ENCODE data around the gene ZNF701.
"Not testable (repeated sequence)": the region's sequence is repeated elsewhere in the genome, so short reads cannot be mapped to it uniquely, and the experiment has no call there.

The ZNF701 gene

GRCh38 chr19:52570000-52570861 is at the start of gene ZNF701:
Gene ZNF701 (plus strand): TSS chr19:52570287. CDS start chr19:52574148, 3,861 bp downstream.
- Histone ChIP-seq H3K4me1 (ENCODE audit: control insufficient read depth, insufficient read depth, low read length) (peaks cover 5% of the 10 kb centered on the region; the same call in 1 of the 2 replicates), H3K4me3 (ENCODE audit: low read length) (peak within 1 kb of the TSS; percentile 99), H3K27me3 (ENCODE audit: control insufficient read depth, insufficient read depth, low read length) (no peaks in the 10 kb centered on the region), H3K9me3 (ENCODE audit: control insufficient read depth, insufficient read depth, low read length) (no peaks in the 10 kb centered on the region), H3K36me3 (ENCODE audit: control insufficient read depth, insufficient read depth, low read length) (no peaks in the 10 kb centered on the region; the same call in none of the 2 replicates), H3K27ac (ENCODE audit: low read length) (no peak within 1 kb of the TSS)
- no CpG with 5 or more reads among the region's 57 CpGs for WGBS (ENCODE audit: insufficient coverage, insufficient read length)
- DNase-seq (ENCODE audit: low read depth, low spot score), result peak; percentile 73

GRCh38 chr19:52522551-52522950 is 47.5 kb upstream of the ZNF701 start:
- DNase-seq (ENCODE audit: low read depth, low spot score), result no peak
- H3K9me3 ChIP-seq (ENCODE audit: control insufficient read depth, insufficient read depth, low read length), result no peaks in the 10 kb centered on the region
- no CpG with 5 or more reads among the region's 14 CpGs for WGBS (ENCODE audit: insufficient coverage, insufficient read length)
- no peaks in the 10 kb centered on the region for H3K27me3 ChIP-seq (ENCODE audit: control insufficient read depth, insufficient read depth, low read length)
- H3K36me3 ChIP-seq (ENCODE audit: control insufficient read depth, insufficient read depth, low read length), result no peaks in the 10 kb centered on the region
- H3K27ac ChIP-seq (ENCODE audit: low read length), result no peak overlapping the region
- H3K4me3 ChIP-seq (ENCODE audit: low read length), result no peak overlapping the region
- peaks cover 9% of the 10 kb centered on the region; the same call in 1 of the 2 replicates for H3K4me1 ChIP-seq (ENCODE audit: control insufficient read depth, insufficient read depth, low read length)

GRCh38 chr19:52524086-52524485 is 46.0 kb upstream of the ZNF701 start:
- no peaks in the 10 kb centered on the region for H3K27me3 ChIP-seq (ENCODE audit: control insufficient read depth, insufficient read depth, low read length)
- H3K36me3 ChIP-seq (ENCODE audit: control insufficient read depth, insufficient read depth, low read length), result no peaks in the 10 kb centered on the region
- peaks cover 8% of the 10 kb centered on the region; the same call in 1 of the 2 replicates for H3K4me1 ChIP-seq (ENCODE audit: control insufficient read depth, insufficient read depth, low read length)
- H3K9me3 ChIP-seq (ENCODE audit: control insufficient read depth, insufficient read depth, low read length), result no peaks in the 10 kb centered on the region
- no peak overlapping the region for H3K4me3 ChIP-seq (ENCODE audit: low read length)
- H3K27ac ChIP-seq (ENCODE audit: low read length), result no peak overlapping the region
- no CpG with 5 or more reads among the region's 20 CpGs for WGBS (ENCODE audit: insufficient coverage, insufficient read length)
- no peak for DNase-seq (ENCODE audit: low read depth, low spot score)

- Histone ChIP-seq H3K27ac (ENCODE audit: low read length) (no peak within 1 kb of the TSS), H3K36me3 (ENCODE audit: control insufficient read depth, insufficient read depth, low read length) (no peaks in the 10 kb centered on the region), H3K27me3 (ENCODE audit: control insufficient read depth, insufficient read depth, low read length) (no peaks in the 10 kb centered on the region), H3K4me3 (ENCODE audit: low read length) (peak within 1 kb of the TSS; percentile 56), H3K9me3 (ENCODE audit: control insufficient read depth, insufficient read depth, low read length) (no peaks in the 10 kb centered on the region), H3K4me1 (ENCODE audit: control insufficient read depth, insufficient read depth, low read length) (peaks cover 4% of the 10 kb centered on the region; the same call in 1 of the 2 replicates)
- no CpG with 5 or more reads among the region's 54 CpGs for WGBS (ENCODE audit: insufficient coverage, insufficient read length)
- DNase-seq (ENCODE audit: low read depth, low spot score), result peak; percentile 94
Observed at GRCh38 chr19:52527134-52527955, 42.7 kb upstream of the ZNF701 start, which contains the start of gene ZNF808. Gene ZNF808 (plus strand): TSS chr19:52527668. CDS start chr19:52543285, 15,617 bp downstream.

GRCh38 chr19:52527956-52528351 is 42.1 kb upstream of the ZNF701 start:
- DNase-seq (ENCODE audit: low read depth, low spot score), result no peak
- Histone ChIP-seq H3K4me1 (ENCODE audit: control insufficient read depth, insufficient read depth, low read length) (peaks cover 2% of the 10 kb centered on the region; the same call in 1 of the 2 replicates), H3K27ac (ENCODE audit: low read length) (no peak overlapping the region), H3K27me3 (ENCODE audit: control insufficient read depth, insufficient read depth, low read length) (no peaks in the 10 kb centered on the region), H3K4me3 (ENCODE audit: low read length) (peak overlapping the region; percentile 56), H3K9me3 (ENCODE audit: control insufficient read depth, insufficient read depth, low read length) (no peaks in the 10 kb centered on the region), H3K36me3 (ENCODE audit: control insufficient read depth, insufficient read depth, low read length) (no peaks in the 10 kb centered on the region)
- WGBS (ENCODE audit: insufficient coverage, insufficient read length), result no CpG with 5 or more reads among the region's 25 CpGs

- Histone ChIP-seq H3K9me3 (ENCODE audit: control insufficient read depth, insufficient read depth, low read length) (no peaks in the 10 kb centered on the region), H3K4me3 (ENCODE audit: low read length) (no peak overlapping the region), H3K27me3 (ENCODE audit: control insufficient read depth, insufficient read depth, low read length) (no peaks in the 10 kb centered on the region), H3K36me3 (ENCODE audit: control insufficient read depth, insufficient read depth, low read length) (no peaks in the 10 kb centered on the region), H3K27ac (ENCODE audit: low read length) (no peak overlapping the region), H3K4me1 (ENCODE audit: control insufficient read depth, insufficient read depth, low read length) (peaks cover 2% of the 10 kb centered on the region; the same call in 1 of the 2 replicates)
- no peak for DNase-seq (ENCODE audit: low read depth, low spot score)
- no CpG with 5 or more reads among the region's 2 CpGs for WGBS (ENCODE audit: insufficient coverage, insufficient read length)
Observed at GRCh38 chr19:52532480-52532879, 37.6 kb upstream of the ZNF701 start.

- Histone ChIP-seq H3K4me1 (ENCODE audit: control insufficient read depth, insufficient read depth, low read length) (no peaks in the 10 kb centered on the region), H3K9me3 (ENCODE audit: control insufficient read depth, insufficient read depth, low read length) (no peaks in the 10 kb centered on the region), H3K27ac (ENCODE audit: low read length) (no peak overlapping the region), H3K4me3 (ENCODE audit: low read length) (no peak overlapping the region), H3K36me3 (ENCODE audit: control insufficient read depth, insufficient read depth, low read length) (no peaks in the 10 kb centered on the region), H3K27me3 (ENCODE audit: control insufficient read depth, insufficient read depth, low read length) (no peaks in the 10 kb centered on the region)
- DNase-seq (ENCODE audit: low read depth, low spot score), result no peak
- no CpG with 5 or more reads among the region's 5 CpGs for whole genome bisulfite sequencing (ENCODE audit: insufficient coverage, insufficient read length)
Observed at GRCh38 chr19:52533901-52534300, 36.2 kb upstream of the ZNF701 start.

GRCh38 chr19:52535385-52535770 is 34.7 kb upstream of the ZNF701 start:
- H3K9me3 ChIP-seq (ENCODE audit: control insufficient read depth, insufficient read depth, low read length); DNase-seq (ENCODE audit: low read depth, low spot score); H3K36me3 ChIP-seq (ENCODE audit: control insufficient read depth, insufficient read depth, low read length); H3K27ac ChIP-seq (ENCODE audit: low read length); H3K27me3 ChIP-seq (ENCODE audit: control insufficient read depth, insufficient read depth, low read length); H3K4me1 ChIP-seq (ENCODE audit: control insufficient read depth, insufficient read depth, low read length): not testable (repeated sequence)
- H3K4me3 ChIP-seq (ENCODE audit: low read length), result peak overlapping the region; percentile 33; the same call in 1 of the 2 replicates
- no CpG with 5 or more reads among the region's 15 CpGs for WGBS (ENCODE audit: insufficient coverage, insufficient read length)

GRCh38 chr19:52535771-52536447 is 34.2 kb upstream of the ZNF701 start:
- no peaks in the 10 kb centered on the region for H3K27me3 ChIP-seq (ENCODE audit: control insufficient read depth, insufficient read depth, low read length)
- no peaks in the 10 kb centered on the region for H3K9me3 ChIP-seq (ENCODE audit: control insufficient read depth, insufficient read depth, low read length)
- H3K36me3 ChIP-seq (ENCODE audit: control insufficient read depth, insufficient read depth, low read length), result no peaks in the 10 kb centered on the region
- peak overlapping the region; percentile 56; the same call in 1 of the 2 replicates for H3K4me3 ChIP-seq (ENCODE audit: low read length)
- no peak for DNase-seq (ENCODE audit: low read depth, low spot score)
- no peak overlapping the region for H3K27ac ChIP-seq (ENCODE audit: low read length)
- no peaks in the 10 kb centered on the region for H3K4me1 ChIP-seq (ENCODE audit: control insufficient read depth, insufficient read depth, low read length)
- no CpG with 5 or more reads among the region's 50 CpGs for WGBS (ENCODE audit: insufficient coverage, insufficient read length)

GRCh38 chr19:52536448-52536800 is 33.7 kb upstream of the ZNF701 start:
- no CpG with 5 or more reads among the region's 17 CpGs for WGBS (ENCODE audit: insufficient coverage, insufficient read length)
- DNase-seq (ENCODE audit: low read depth, low spot score), result no peak
- peak overlapping the region; percentile 56; the same call in 1 of the 2 replicates for H3K4me3 ChIP-seq (ENCODE audit: low read length)
- no peaks in the 10 kb centered on the region for H3K4me1 ChIP-seq (ENCODE audit: control insufficient read depth, insufficient read depth, low read length)
- no peaks in the 10 kb centered on the region for H3K36me3 ChIP-seq (ENCODE audit: control insufficient read depth, insufficient read depth, low read length)
- no peaks in the 10 kb centered on the region for H3K27me3 ChIP-seq (ENCODE audit: control insufficient read depth, insufficient read depth, low read length)
- H3K9me3 ChIP-seq (ENCODE audit: control insufficient read depth, insufficient read depth, low read length), result no peaks in the 10 kb centered on the region
- H3K27ac ChIP-seq (ENCODE audit: low read length), result no peak overlapping the region

Data from iPS DF 6.9 (cell line).